Activated T-helper 17 cell treated with anti-CD3 and anti-CD28 coated beads, Interleukin-2, amount 50 U/mL, for 72 hours (primary cell): ENCODE data around the gene C8G. TPM values are rescaled to one million over a fixed set of nuclear protein-coding genes. Genes with fewer than 3 reads are reported as not detected.

Experiments
- ATAC-seq: fragments of 150-1000 bp; cut with Tn5 transposase; replicated peaks from 2 replicates; pipeline ENCODE4 v1.10.0; 2021; ENCODE audit warnings: mild to moderate bottlenecking, moderate library complexity
- H3K27ac Mint-ChIP-seq: one replicate; pipeline ENCODE4 v1.8.0; 2022; ENCODE audit warnings: mixed read lengths
- H3K27me3 Mint-ChIP-seq: one replicate; pipeline ENCODE4 v1.8.0; 2022; ENCODE audit warnings: mixed read lengths
- H3K36me3 Mint-ChIP-seq: one replicate; pipeline ENCODE4 v1.8.0; 2022; ENCODE audit warnings: low read depth, mild to moderate bottlenecking, mixed read lengths
- H3K4me1 Mint-ChIP-seq: one replicate; pipeline ENCODE4 v1.8.0; 2022; ENCODE audit warnings: mixed read lengths
- H3K4me3 Mint-ChIP-seq: one replicate; pipeline ENCODE4 v1.8.0; 2022; ENCODE audit warnings: mild to moderate bottlenecking, mixed read lengths
- H3K9me3 Mint-ChIP-seq: one replicate; pipeline ENCODE4 v1.8.0; 2022; ENCODE audit warnings: mixed read lengths
- total RNA-seq, 2 donors: library from RNA; stranded (reverse); gene quantifications; one replicate each; pipeline ENCODE4 v1.2.3, GENCODE V29; 2022

C8G gene
- total RNA-seq, 2 donors from 2014 or later, result 3.1 TPM; not detected in 1

- Mint-ChIP-seq H3K27me3 (no peaks in the 10 kb centered on the region), H3K36me3 (peaks cover 97% of the 10 kb centered on the region), H3K9me3 (no peaks in the 10 kb centered on the region), H3K27ac (no peak overlapping the region), H3K4me3 (no peak overlapping the region), H3K4me1 (peaks cover 10% of the 10 kb centered on the region)
- ATAC-seq, result no peak
These were observed 34.2 kb upstream of the C8G start for GRCh38 chr9:136910901-136911245.

- ATAC-seq, result no peak
- Mint-ChIP-seq H3K27me3 (no peaks in the 10 kb centered on the region), H3K9me3 (no peaks in the 10 kb centered on the region), H3K4me1 (peaks cover 16% of the 10 kb centered on the region), H3K4me3 (no peak overlapping the region), H3K36me3 (peaks cover 97% of the 10 kb centered on the region), H3K27ac (peak overlapping the region; percentile 38)
These were observed 31.2 kb upstream of the C8G start for GRCh38 chr9:136913701-136914438.

GRCh38 chr9:136915632-136916329 lies 29.3 kb upstream of the C8G start:
- Mint-ChIP-seq H3K4me1 (peaks cover 16% of the 10 kb centered on the region), H3K36me3 (peaks cover 97% of the 10 kb centered on the region), H3K4me3 (peak overlapping the region; percentile 52), H3K27me3 (no peaks in the 10 kb centered on the region), H3K27ac (peak overlapping the region; percentile 79), H3K9me3 (no peaks in the 10 kb centered on the region)
- peak; percentile 60 for ATAC-seq

GRCh38 chr9:136916330-136917184 lies 28.5 kb upstream of the C8G start:
- H3K36me3 Mint-ChIP-seq, result peaks cover 94% of the 10 kb centered on the region
- no peaks in the 10 kb centered on the region for H3K9me3 Mint-ChIP-seq
- peak; percentile 87 for ATAC-seq
- peak overlapping the region; percentile 52 for H3K4me3 Mint-ChIP-seq
- H3K4me1 Mint-ChIP-seq, result peaks cover 16% of the 10 kb centered on the region
- peak overlapping the region; percentile 79 for H3K27ac Mint-ChIP-seq
- no peaks in the 10 kb centered on the region for H3K27me3 Mint-ChIP-seq

GRCh38 chr9:136917902-136918301 lies 27.1 kb upstream of the C8G start:
- H3K4me3 Mint-ChIP-seq, result no peak overlapping the region
- no peak overlapping the region for H3K27ac Mint-ChIP-seq
- peaks cover 16% of the 10 kb centered on the region for H3K4me1 Mint-ChIP-seq
- H3K27me3 Mint-ChIP-seq, result no peaks in the 10 kb centered on the region
- ATAC-seq, result no peak
- peaks cover 95% of the 10 kb centered on the region for H3K36me3 Mint-ChIP-seq
- H3K9me3 Mint-ChIP-seq, result no peaks in the 10 kb centered on the region

GRCh38 chr9:136920069-136920468 lies 25.0 kb upstream of the C8G start:
- Mint-ChIP-seq H3K4me1 (peaks cover 16% of the 10 kb centered on the region), H3K27me3 (no peaks in the 10 kb centered on the region), H3K36me3 (peaks cover 96% of the 10 kb centered on the region), H3K4me3 (no peak overlapping the region), H3K27ac (no peak overlapping the region), H3K9me3 (no peaks in the 10 kb centered on the region)
- ATAC-seq, result no peak

GRCh38 chr9:136920734-136921231 lies 24.3 kb upstream of the C8G start:
- peaks cover 11% of the 10 kb centered on the region for H3K4me1 Mint-ChIP-seq
- no peaks in the 10 kb centered on the region for H3K27me3 Mint-ChIP-seq
- H3K36me3 Mint-ChIP-seq, result peaks cover 96% of the 10 kb centered on the region
- ATAC-seq, result no peak
- H3K4me3 Mint-ChIP-seq, result no peak overlapping the region
- no peaks in the 10 kb centered on the region for H3K9me3 Mint-ChIP-seq
- no peak overlapping the region for H3K27ac Mint-ChIP-seq

- Mint-ChIP-seq H3K27ac (no peak overlapping the region), H3K4me3 (no peak overlapping the region), H3K4me1 (peaks cover 6% of the 10 kb centered on the region), H3K36me3 (peaks cover 92% of the 10 kb centered on the region), H3K9me3 (no peaks in the 10 kb centered on the region), H3K27me3 (no peaks in the 10 kb centered on the region)
- ATAC-seq, result no peak
These were observed 23.7 kb upstream of the C8G start for GRCh38 chr9:136921307-136921706.

- no peak overlapping the region for H3K27ac Mint-ChIP-seq
- no peaks in the 10 kb centered on the region for H3K9me3 Mint-ChIP-seq
- H3K36me3 Mint-ChIP-seq, result peaks cover 90% of the 10 kb centered on the region
- ATAC-seq, result no peak
- no peak overlapping the region for H3K4me3 Mint-ChIP-seq
- no peaks in the 10 kb centered on the region for H3K27me3 Mint-ChIP-seq
- H3K4me1 Mint-ChIP-seq, result peaks cover 6% of the 10 kb centered on the region
These were observed 23.3 kb upstream of the C8G start for GRCh38 chr9:136921718-136922117.

GRCh38 chr9:136922540-136922939 lies 22.5 kb upstream of the C8G start:
- no peaks in the 10 kb centered on the region for H3K27me3 Mint-ChIP-seq
- H3K36me3 Mint-ChIP-seq, result peaks cover 90% of the 10 kb centered on the region
- H3K4me3 Mint-ChIP-seq, result no peak overlapping the region
- H3K27ac Mint-ChIP-seq, result peak overlapping the region; percentile 67
- no peak for ATAC-seq
- H3K4me1 Mint-ChIP-seq, result no peaks in the 10 kb centered on the region
- H3K9me3 Mint-ChIP-seq, result no peaks in the 10 kb centered on the region

GRCh38 chr9:136923881-136924280 lies 21.2 kb upstream of the C8G start:
- peaks cover 89% of the 10 kb centered on the region for H3K36me3 Mint-ChIP-seq
- peaks cover 4% of the 10 kb centered on the region for H3K4me1 Mint-ChIP-seq

GRCh38 chr9:136925414-136926153 lies 19.5 kb upstream of the C8G start:
- Mint-ChIP-seq H3K27ac (no peak overlapping the region), H3K9me3 (no peaks in the 10 kb centered on the region), H3K4me3 (no peak overlapping the region), H3K36me3 (peaks cover 89% of the 10 kb centered on the region), H3K27me3 (no peaks in the 10 kb centered on the region), H3K4me1 (peaks cover 4% of the 10 kb centered on the region)
- no peak for ATAC-seq

More at GRCh38 chr9:136923881-136924280, 21.2 kb upstream of the C8G start:
- ATAC-seq, result no peak
- no peak overlapping the region for H3K27ac Mint-ChIP-seq
- no peak overlapping the region for H3K4me3 Mint-ChIP-seq
- no peaks in the 10 kb centered on the region for H3K9me3 Mint-ChIP-seq
- H3K27me3 Mint-ChIP-seq, result no peaks in the 10 kb centered on the region

- peaks cover 4% of the 10 kb centered on the region for H3K4me1 Mint-ChIP-seq
- no peaks in the 10 kb centered on the region for H3K27me3 Mint-ChIP-seq
- no peak overlapping the region for H3K4me3 Mint-ChIP-seq
- H3K9me3 Mint-ChIP-seq, result no peaks in the 10 kb centered on the region
- ATAC-seq, result no peak
- H3K27ac Mint-ChIP-seq, result no peak overlapping the region
- peaks cover 89% of the 10 kb centered on the region for H3K36me3 Mint-ChIP-seq
These were observed 18.8 kb upstream of the C8G start for GRCh38 chr9:136926154-136926704.

- H3K27ac Mint-ChIP-seq, result peak overlapping the region; percentile 50
- no peaks in the 10 kb centered on the region for H3K27me3 Mint-ChIP-seq
- no peak for ATAC-seq
- peaks cover 92% of the 10 kb centered on the region for H3K36me3 Mint-ChIP-seq
- no peaks in the 10 kb centered on the region for H3K9me3 Mint-ChIP-seq
- H3K4me1 Mint-ChIP-seq, result peaks cover 7% of the 10 kb centered on the region
- H3K4me3 Mint-ChIP-seq, result no peak overlapping the region
These were observed 18.3 kb upstream of the C8G start for GRCh38 chr9:136926749-136927148.
